HG03135 (cell line): ENCODE results near the gene RNF2.

Experiments
- ATAC-seq: cut with Tn5 transposase; IDR thresholded peaks from one replicate; pipeline ENCODE4 v1.9.1; 2021; ENCODE audit warnings: mild to moderate bottlenecking, moderate library complexity; ENCODE audit not compliant: unreplicated experiment

RNF2 gene

DNA sequence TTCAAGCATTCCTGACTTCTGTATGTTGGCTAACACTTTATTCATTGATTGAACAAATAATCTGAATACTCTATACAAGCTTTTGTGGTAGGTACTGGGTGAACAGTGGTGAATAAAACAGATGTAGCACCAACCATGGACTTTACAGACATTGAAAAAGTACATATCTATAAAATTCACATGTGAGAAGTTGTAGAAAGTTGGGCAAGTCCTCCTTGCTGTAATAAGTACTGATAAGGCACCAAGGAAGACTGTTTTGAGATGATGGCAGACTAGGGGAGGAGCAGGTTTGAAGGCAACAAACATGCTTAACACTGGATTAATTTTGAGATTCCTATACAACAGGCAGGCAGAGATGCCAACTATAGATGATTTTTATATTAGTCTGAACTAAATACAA is 42.4 kb downstream of the RNF2 start:
- no peak for ATAC-seq

DNA sequence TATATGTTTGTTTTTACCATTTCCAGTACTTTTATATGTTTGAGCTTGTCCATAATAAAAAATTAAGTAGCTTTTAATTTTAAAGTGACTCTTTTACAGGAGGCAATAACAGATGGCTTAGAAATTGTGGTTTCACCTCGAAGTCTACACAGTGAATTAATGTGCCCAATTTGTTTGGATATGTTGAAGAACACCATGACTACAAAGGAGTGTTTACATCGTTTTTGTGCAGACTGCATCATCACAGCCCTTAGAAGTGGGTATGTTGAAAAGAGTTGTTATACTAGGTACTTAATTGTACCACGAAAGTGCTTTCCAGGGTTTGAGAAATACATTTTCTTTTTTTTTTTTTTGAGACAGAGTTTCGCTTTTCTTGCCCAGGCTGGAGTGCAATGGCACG is 46.1 kb downstream of the RNF2 start:
- ATAC-seq, result no peak

DNA sequence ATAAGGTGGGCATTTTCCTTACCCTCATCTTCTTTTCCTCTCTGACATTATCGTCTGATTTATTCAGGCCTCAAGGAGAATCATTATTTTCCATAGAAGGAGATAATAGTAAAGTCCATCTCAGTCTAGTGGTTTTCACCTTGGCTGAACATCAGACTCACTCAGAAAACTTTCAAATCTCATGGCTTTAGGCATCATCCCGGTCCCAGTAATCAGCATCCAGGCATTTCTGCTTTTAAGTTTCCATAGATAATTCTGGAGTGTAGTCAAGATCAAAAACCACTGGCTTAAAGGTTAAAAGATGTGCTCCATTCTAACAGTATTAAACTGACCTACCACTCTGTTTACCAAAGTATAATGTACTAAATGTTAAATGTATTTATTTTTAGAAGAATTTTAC is 49.4 kb downstream of the RNF2 start:
- ATAC-seq, result no peak

DNA sequence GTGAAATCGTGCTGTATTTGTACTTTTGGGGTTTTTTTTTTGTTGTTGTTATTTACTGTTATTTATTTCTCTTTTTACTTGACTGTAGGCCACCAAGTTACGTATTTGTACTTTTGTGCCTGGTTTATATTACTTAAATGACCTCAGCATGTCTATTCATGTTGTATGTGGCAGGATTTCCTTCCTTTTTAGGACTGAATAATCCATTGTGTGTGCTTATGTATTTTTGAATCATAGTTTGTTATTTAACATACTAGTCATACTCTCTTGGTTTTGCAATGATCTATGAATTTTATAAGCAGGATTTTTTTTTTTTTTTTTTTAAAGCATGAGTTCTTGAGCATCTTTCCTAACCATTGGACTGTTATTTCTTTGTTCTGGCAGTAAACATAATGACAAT is 51.2 kb downstream of the RNF2 start:
- no peak for ATAC-seq

DNA sequence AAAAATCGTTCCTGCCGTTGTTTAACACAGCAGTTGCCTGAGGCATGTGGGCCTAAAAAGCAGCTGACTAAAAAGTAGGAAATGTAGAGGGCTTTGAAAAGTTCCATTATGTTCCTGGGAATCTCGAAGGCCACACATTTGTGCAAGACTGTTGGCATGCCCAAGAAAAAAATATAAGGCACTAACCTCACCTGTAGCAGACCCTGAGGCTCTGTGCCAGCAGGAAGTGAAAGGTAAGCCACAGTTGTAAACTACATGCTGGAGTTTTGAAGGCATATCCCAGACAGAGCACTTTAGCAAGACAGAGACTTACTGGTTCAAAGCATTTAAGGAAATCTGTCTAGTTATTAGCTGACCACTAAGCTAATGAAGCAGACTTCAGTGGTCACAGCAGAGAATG is 58.7 kb downstream of the RNF2 start:
- no peak for ATAC-seq

DNA sequence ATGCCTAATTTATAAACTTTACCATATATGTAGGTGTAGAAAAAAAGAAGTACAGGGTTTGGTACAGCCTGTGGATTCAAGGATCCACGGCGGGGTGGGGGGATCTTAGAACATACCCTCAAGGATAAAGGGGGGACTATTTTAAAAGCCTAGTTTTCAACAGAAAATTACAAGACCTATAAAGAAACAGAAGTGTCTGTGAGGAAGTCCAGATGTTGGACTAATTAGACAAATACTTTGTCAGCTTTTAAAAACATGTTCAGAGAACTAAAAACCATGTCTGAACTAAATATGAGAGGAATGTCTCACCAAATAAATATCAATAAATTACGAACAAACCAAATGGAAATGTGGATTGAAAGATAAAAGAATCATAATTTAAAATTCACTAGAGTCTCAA is 59.8 kb downstream of the RNF2 start:
- no peak for ATAC-seq

DNA sequence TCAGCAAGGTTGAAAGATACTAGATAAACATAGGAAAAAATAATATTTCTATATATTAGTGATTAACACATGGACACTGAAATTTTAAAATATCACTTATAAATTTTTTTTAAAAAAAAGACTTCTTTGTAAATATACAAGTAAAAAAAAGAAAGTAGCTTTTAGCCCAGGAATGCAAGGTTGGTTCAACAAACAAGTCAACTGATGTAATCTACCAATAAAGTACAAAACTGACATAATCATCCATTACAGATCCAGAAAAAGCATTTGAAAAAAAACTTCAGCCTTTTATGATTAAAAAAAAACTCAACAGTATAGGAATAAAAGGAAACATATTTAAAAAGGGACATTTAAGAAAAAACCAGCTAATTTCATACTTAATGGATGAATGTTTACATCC is 63.0 kb downstream of the RNF2 start:
- no peak for ATAC-seq

DNA sequence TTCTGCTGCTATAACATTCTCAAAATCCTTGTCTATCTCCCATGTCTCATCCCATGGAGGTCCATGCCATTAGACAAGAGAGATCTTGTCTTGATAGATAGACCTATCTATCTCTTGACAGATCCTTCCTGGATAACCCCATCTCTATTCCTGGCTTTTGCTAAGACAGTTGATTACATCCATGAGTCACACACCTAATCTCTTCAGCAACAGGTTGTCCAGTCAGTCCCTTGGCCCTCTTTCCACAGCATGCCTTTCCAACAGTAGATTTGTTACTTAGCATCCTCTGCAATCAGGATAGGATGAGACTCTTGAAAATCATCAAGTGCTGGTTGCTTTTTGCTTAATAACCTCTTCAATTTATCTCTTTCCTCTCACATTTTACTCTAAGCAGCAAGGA is 64.8 kb downstream of the RNF2 start:
- no peak for ATAC-seq

DNA sequence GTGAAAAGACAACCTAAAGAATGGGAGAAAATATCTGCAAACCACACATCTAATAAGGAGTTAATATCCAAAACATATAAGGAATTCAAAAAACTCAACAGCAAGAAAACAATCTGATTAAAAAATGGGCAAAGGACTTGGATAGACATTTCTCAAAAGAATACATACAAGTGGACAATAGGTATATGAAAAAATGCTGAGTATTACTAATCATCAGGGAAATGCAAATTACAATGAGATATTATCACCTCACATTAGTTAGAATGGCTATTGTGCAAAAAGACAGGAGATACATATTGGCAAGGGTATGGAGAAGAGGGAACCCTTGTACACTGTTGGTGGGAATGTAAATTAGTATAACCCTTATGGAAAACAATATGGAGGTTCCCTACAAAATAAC is 66.5 kb downstream of the RNF2 start:
- ATAC-seq, result no peak

DNA sequence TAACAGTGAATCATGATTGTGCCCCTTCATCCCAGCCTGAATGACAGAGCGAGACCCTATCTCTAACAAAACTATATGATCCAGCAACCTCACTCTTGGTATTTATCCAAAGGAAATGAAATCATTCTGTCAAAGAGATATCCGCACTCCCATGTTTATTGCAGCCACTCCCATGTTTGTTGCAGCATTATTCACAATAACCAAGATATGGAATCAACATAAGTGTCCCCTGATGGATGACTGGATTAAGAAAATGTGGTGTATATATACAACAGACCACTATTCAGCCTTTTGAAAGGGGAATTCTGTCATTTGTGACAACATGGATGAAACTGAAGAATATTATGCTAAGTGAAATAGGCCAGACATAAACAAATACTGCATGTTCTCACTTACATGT is 67.0 kb downstream of the RNF2 start:
- no peak for ATAC-seq

DNA sequence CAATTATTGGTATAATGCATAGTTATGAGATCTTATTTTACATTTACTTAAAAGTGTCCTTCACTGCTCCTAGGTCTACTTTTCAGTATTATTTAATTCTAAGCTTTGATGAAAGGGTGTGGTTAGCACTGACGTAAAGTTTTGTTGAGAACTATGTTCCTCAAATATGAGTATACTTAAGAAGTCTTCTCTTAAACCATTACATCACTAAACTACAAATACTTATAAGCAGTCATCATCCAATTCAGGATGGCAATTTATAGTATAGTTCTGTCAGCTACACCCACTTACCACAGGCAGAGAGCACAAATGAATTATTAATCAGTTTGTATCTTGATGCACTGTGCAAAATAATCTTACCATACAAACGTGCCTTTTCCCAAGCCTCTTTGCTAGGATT is 84.3 kb downstream of the RNF2 start:
- ATAC-seq, result no peak

DNA sequence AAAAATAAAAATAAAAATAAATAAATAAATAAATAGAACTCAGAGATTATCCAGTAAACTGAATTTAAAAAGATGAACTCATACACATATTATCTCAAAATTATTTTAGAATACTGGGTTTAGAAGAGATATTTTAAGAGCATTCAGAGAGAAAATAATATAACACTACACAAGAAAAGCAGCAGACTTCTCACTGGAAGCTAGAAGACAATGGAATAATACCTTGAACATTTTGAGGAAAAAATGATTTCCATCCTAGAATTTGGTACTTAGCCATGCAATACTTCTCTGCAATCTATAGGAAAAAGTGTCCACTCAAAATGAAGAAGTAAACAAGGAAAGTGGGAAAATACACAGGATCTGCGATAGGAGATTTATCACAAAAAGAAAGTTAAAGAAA is 87.2 kb downstream of the RNF2 start:
- ATAC-seq, result no peak

DNA sequence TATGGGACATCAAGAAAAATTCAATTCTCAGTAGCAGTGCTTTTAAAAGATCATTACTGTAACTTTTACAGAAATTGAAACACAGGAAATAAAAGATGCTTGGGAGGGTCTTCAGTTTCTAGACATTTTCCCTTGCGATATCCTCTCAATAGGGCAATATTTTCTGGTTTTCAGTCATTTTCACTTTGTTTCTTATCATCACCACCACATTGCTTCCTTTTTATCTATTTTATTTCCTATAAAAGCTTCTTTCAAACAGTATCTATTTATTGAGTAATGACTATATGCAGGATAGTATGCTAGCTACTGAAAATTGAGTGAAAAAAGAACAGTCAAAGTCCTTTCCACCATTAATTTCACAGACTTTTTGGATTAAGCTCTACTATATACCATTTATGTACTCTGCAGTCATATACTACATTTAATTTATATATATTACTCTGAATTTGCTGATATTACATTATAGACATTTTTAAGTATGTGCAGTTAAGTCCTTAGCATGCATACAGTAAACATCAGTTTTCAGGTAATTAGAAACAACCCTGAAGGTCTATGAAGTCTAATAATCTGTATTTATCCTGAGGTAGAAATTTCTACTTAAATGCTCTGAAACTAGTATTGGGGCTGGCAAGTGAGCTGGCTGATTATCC is 92.7 kb downstream of the RNF2 start:
- ATAC-seq, result no peak

DNA sequence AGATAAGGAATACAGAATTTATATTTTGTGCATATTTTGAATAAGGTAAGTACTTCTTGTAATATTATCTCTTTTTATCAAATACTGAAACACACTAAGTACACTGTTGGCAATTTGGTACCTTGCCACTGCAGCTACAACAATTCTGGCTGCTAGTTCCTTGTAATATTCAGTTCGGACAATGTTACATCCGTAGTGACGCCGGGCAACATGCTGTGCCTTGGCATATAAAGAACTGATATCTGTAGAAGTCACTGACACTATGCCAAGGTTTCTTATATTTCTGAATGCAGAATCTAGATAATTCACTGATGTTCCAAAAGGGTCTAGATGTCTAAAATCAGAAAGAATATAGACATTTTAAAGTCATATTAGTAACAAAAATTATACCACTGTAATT is 93.9 kb downstream of the RNF2 start:
- no peak for ATAC-seq

DNA sequence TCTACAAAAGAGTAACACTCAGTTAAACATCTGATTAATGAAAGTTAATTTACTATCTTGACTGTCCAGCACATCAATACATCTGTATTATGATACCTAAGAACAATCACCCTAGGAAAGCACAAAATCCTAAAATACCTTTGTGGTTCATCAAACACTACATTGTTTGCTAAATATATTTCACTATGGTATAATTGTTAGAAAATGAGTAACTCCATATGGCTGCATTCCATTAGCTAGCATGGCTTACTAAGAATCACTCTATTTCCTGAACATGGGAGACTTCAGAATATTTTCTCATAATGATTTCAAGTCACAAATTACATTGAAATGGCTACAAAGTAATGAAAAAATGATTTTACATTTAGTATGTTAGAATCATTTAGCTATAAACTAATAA is 98.9 kb downstream of the RNF2 start:
- ATAC-seq, result no peak

DNA sequence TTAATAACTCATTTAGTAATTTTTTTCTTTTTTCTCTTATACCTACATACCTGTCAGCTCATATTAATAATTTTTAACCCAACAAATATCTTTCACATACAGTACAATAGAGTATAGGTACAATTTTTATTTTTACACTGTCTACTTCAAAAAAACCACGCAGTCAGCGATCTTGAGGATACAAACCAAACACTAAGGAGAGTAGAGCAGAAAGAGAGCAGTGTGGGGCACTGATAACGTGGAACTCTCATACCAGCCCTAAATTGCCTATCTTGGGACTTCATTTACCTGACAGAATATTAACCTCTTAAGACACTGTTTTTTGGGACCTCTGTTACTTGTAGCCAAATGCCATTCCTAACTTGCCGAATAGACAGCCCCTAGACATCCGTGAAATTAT is 105.9 kb downstream of the RNF2 start:
- no peak for ATAC-seq
